ENCODE data around the gene EHBP1.

Gene EHBP1

GRCh38 chr2:62705007-62705829 is at the start of gene EHBP1:
Gene EHBP1 (plus strand): TSS chr2:62705713. CDS start chr2:62707192, 1,479 bp downstream.
- Histone ChIP-seq H3K36me3 (ENCODE audit: control insufficient read depth in 2 of 2, insufficient read depth in 1 of 2, low read length in 2 of 2) (peaks cover 0 to 19% of the 10 kb centered on the region in 2 experiments), H3K4me3 (ENCODE audit: low read depth, low read length) (peak within 1 kb of the TSS; percentile 87), H3K4me1 (ENCODE audit: control insufficient read depth, insufficient read depth, low read length) (peaks cover 6% of the 10 kb centered on the region), H3K27ac (ENCODE audit: extremely low read depth, low read depth, low read length) (peak within 1 kb of the TSS; percentile 56), H3K9me3 (ENCODE audit: control insufficient read depth, insufficient read depth, low read depth, low read length) (no peaks in the 10 kb centered on the region)
- POLR2A ChIA-PET = interaction anchor here (0.6 to 1.6 kb wide), 7 partner anchors 9 to 268 kb away, joined by 3 to 6 read pairs (median 3); partner anchors contain the start of gene TMEM17
- CTCF ChIA-PET = interaction anchor here (0.9 kb wide), 2 partner anchors 11 to 247 kb away, joined by 3 to 4 read pairs; no protein-coding TSS in a partner anchor
- TF ChIP-seq REPIN1 (tag by site-specific recombination; IDR thresholded peaks at IDR 0.05; ENCODE audit: low read depth) (no peak), ZNF624 (tag by site-specific recombination; IDR thresholded peaks at IDR 0.05) (no peak), TCF7L2 (IDR thresholded peaks at IDR 0.05; ENCODE audit: borderline replicate concordance, low read depth, low read length) (no peak), KLF16 (tag by site-specific recombination; IDR thresholded peaks at IDR 0.05) (no peak), ZNF501 (tag by site-specific recombination; IDR thresholded peaks at IDR 0.05) (no peak), ZNF707 (tag by site-specific recombination; IDR thresholded peaks at IDR 0.05) (no peak), ZNF266 (tag by site-specific recombination; IDR thresholded peaks at IDR 0.05; ENCODE audit: low read depth) (no peak), ZNF366 (tag by site-specific recombination; conservative IDR thresholded peaks at IDR 0.05) (peak; percentile 54), ZNF48 (tag by site-specific recombination; IDR thresholded peaks at IDR 0.05) (no peak), HOXD13 (CRISPR knock-in tag; IDR thresholded peaks at IDR 0.05; ENCODE audit: borderline replicate concordance) (no peak), ZNF670 (tag by site-specific recombination; IDR thresholded peaks at IDR 0.05; ENCODE audit: low read depth) (no peak), ZNF600 (tag by site-specific recombination; IDR thresholded peaks at IDR 0.05) (no peak), ZNF768 (tag by site-specific recombination; IDR thresholded peaks at IDR 0.05) (no peak), KLF10 (tag by site-specific recombination; IDR thresholded peaks at IDR 0.05) (peak; percentile 66), ZNF610 (tag by site-specific recombination; IDR thresholded peaks at IDR 0.05; ENCODE audit: borderline replicate concordance) (no peak), ZFP3 (tag by site-specific recombination; IDR thresholded peaks at IDR 0.05; ENCODE audit: low read depth) (no peak), ZNF529 (tag by site-specific recombination; IDR thresholded peaks at IDR 0.05; ENCODE audit: insufficient replicate concordance) (no peak), ZNF530 (tag by site-specific recombination; IDR thresholded peaks at IDR 0.05; ENCODE audit: low read depth) (no peak), AEBP2 (tag by site-specific recombination; IDR thresholded peaks at IDR 0.05; ENCODE audit: borderline replicate concordance) (no peak), ZNF324 (tag by site-specific recombination; IDR thresholded peaks at IDR 0.05) (no peak), ZEB2 (tag by site-specific recombination; IDR thresholded peaks at IDR 0.05) (no peak; the same call in 1 of the 2 replicates), ZBTB1 (tag by site-specific recombination; IDR thresholded peaks at IDR 0.05) (no peak), ZNF404 (tag by site-specific recombination; IDR thresholded peaks at IDR 0.05) (no peak)
- TF ChIP-seq, protein P1, sequence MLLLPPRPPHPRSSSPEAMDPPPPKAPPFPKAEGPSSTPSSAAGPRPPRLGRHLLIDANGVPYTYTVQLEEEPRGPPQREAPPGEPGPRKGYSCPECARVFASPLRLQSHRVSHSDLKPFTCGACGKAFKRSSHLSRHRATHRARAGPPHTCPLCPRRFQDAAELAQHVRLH (tag by site-specific recombination; IDR thresholded peaks at IDR 0.05) = no peak
- TF ChIP-seq, protein P2, sequence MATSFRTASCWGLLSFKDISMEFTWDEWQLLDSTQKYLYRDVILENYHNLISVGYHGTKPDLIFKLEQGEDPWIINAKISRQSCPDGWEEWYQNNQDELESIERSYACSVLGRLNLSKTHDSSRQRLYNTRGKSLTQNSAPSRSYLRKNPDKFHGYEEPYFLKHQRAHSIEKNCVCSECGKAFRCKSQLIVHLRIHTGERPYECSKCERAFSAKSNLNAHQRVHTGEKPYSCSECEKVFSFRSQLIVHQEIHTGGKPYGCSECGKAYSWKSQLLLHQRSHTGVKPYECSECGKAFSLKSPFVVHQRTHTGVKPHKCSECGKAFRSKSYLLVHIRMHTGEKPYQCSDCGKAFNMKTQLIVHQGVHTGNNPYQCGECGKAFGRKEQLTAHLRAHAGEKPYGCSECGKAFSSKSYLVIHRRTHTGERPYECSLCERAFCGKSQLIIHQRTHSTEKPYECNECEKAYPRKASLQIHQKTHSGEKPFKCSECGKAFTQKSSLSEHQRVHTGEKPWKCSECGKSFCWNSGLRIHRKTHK (tag by site-specific recombination; IDR thresholded peaks at IDR 0.05) = no peak
- TF ChIP-seq, protein P3, sequence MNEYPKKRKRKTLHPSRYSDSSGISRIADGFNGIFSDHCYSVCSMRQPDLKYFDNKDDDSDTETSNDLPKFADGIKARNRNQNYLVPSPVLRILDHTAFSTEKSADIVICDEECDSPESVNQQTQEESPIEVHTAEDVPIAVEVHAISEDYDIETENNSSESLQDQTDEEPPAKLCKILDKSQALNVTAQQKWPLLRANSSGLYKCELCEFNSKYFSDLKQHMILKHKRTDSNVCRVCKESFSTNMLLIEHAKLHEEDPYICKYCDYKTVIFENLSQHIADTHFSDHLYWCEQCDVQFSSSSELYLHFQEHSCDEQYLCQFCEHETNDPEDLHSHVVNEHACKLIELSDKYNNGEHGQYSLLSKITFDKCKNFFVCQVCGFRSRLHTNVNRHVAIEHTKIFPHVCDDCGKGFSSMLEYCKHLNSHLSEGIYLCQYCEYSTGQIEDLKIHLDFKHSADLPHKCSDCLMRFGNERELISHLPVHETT (tag by site-specific recombination; IDR thresholded peaks at IDR 0.05) = no peak
- TF ChIP-seq, protein P4, sequence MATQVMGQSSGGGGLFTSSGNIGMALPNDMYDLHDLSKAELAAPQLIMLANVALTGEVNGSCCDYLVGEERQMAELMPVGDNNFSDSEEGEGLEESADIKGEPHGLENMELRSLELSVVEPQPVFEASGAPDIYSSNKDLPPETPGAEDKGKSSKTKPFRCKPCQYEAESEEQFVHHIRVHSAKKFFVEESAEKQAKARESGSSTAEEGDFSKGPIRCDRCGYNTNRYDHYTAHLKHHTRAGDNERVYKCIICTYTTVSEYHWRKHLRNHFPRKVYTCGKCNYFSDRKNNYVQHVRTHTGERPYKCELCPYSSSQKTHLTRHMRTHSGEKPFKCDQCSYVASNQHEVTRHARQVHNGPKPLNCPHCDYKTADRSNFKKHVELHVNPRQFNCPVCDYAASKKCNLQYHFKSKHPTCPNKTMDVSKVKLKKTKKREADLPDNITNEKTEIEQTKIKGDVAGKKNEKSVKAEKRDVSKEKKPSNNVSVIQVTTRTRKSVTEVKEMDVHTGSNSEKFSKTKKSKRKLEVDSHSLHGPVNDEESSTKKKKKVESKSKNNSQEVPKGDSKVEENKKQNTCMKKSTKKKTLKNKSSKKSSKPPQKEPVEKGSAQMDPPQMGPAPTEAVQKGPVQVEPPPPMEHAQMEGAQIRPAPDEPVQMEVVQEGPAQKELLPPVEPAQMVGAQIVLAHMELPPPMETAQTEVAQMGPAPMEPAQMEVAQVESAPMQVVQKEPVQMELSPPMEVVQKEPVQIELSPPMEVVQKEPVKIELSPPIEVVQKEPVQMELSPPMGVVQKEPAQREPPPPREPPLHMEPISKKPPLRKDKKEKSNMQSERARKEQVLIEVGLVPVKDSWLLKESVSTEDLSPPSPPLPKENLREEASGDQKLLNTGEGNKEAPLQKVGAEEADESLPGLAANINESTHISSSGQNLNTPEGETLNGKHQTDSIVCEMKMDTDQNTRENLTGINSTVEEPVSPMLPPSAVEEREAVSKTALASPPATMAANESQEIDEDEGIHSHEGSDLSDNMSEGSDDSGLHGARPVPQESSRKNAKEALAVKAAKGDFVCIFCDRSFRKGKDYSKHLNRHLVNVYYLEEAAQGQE (tag by site-specific recombination; IDR thresholded peaks at IDR 0.05) = no peak
- TF ChIP-seq, protein P5, sequence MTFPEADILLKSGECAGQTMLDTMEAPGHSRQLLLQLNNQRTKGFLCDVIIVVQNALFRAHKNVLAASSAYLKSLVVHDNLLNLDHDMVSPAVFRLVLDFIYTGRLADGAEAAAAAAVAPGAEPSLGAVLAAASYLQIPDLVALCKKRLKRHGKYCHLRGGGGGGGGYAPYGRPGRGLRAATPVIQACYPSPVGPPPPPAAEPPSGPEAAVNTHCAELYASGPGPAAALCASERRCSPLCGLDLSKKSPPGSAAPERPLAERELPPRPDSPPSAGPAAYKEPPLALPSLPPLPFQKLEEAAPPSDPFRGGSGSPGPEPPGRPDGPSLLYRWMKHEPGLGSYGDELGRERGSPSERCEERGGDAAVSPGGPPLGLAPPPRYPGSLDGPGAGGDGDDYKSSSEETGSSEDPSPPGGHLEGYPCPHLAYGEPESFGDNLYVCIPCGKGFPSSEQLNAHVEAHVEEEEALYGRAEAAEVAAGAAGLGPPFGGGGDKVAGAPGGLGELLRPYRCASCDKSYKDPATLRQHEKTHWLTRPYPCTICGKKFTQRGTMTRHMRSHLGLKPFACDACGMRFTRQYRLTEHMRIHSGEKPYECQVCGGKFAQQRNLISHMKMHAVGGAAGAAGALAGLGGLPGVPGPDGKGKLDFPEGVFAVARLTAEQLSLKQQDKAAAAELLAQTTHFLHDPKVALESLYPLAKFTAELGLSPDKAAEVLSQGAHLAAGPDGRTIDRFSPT (tag by site-specific recombination; IDR thresholded peaks at IDR 0.05) = 0 out of 2 replicates have a peak, but pooled peaks have one; percentile 13
